Activated T-cell treated with anti-CD3 and anti-CD28 coated beads, Interleukin-2, amount 50 U/mL, for 72 hours (primary cell): ENCODE results near the gene DPP3. TPM values are rescaled to one million over a fixed set of nuclear protein-coding genes. Genes with fewer than 3 reads are reported as not detected.

ENCODE experiments used
- ATAC-seq, 2 donors: fragments of 150-1000 bp; cut with Tn5 transposase; replicated peaks in 1 of 2; 2 replicates each; pipeline ENCODE4 v1.10.0; 2021; ENCODE audit warnings: moderate library complexity in 2 of 2, mild to moderate bottlenecking in 1 of 2
- DNase-seq, 2 donors: peaks; one replicate each; pipeline ENCODE4 v3.0.0; 2021 to 2022; ENCODE audit warnings: mixed read lengths in 1 of 2
- H3K27ac Mint-ChIP-seq: one replicate; pipeline ENCODE4 v1.8.0; 2022; ENCODE audit warnings: mild to moderate bottlenecking, moderate library complexity, mixed read lengths
- H3K27me3 Mint-ChIP-seq: one replicate; pipeline ENCODE4 v1.8.0; 2022; ENCODE audit warnings: low read depth, mixed read lengths
- H3K36me3 Mint-ChIP-seq, 2 donors: one replicate each; pipeline ENCODE4 v1.8.0; 2022; ENCODE audit warnings: mixed read lengths in 2 of 2, mild to moderate bottlenecking in 1 of 2; ENCODE audit not compliant: insufficient read depth in 2 of 2
- H3K4me1 Mint-ChIP-seq: one replicate; pipeline ENCODE4 v1.8.0; 2022; ENCODE audit warnings: low read depth, mixed read lengths
- H3K4me3 Mint-ChIP-seq, 2 donors: one replicate each; pipeline ENCODE4 v1.8.0; 2022; ENCODE audit warnings: mild to moderate bottlenecking in 2 of 2, mixed read lengths in 2 of 2, moderate library complexity in 2 of 2
- H3K9me3 Mint-ChIP-seq, 2 donors: one replicate each; pipeline ENCODE4 v1.8.0; 2022; ENCODE audit warnings: mixed read lengths in 2 of 2
- total RNA-seq, 2 donors: library from RNA; stranded (reverse); gene quantifications; one replicate each; pipeline ENCODE4 v1.2.3, GENCODE V29; 2022

Gene DPP3
- total RNA-seq, 2 donors from 2014 or later = 48.3 to 56.9 TPM

DNA sequence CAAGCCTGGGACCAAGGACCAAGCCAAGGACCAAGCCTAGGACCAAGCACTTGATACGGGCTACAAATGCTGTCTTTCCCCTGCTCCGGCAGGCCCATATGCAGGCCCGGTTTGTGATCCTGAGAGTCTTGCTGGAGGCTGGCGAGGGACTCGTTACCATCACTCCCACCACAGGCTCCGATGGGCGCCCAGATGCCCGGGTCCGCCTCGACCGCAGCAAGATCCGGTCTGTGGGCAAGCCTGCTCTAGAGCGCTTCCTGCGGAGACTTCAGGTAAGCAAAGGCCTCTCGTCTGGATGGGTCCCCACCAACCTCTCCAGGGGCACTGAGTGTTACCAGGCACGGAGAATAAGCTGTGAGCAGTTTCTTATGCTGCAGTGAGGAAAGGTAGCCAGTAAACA lies 17.0 kb downstream of the DPP3 start:
- Mint-ChIP-seq H3K27ac (no peak overlapping the region), H3K27me3 (no peaks in the 10 kb centered on the region), H3K4me3 (no peak overlapping the region), H3K9me3 (no peaks in the 10 kb centered on the region), H3K36me3 (peaks cover 0 to 13% of the 10 kb centered on the region in 2 donors), H3K4me1 (no peaks in the 10 kb centered on the region)
- no peak for DNase-seq
- ATAC-seq = no peak

DNA sequence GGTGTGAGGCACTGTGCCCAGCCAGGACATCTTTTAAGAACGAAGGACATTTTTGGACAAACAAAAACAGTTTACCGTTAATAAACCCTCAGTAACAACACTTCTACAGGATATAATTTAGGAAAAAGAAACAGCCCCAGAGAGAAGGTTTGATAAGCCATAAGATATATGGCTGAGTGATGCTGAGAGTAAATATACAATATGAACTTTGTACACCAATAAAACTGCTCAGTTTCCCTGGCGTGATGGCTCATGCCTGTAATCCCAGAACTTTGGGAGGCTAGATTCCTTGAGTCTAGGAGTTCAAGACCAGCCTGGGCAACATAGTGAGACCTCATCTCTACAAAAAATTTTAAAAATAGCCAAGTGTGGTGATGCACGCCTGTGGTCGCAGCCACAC lies 18.3 kb downstream of the DPP3 start:
- DNase-seq (no peak), ATAC-seq (no peak)
- Mint-ChIP-seq H3K4me1 (no peaks in the 10 kb centered on the region), H3K4me3 (no peak overlapping the region), H3K36me3 (peaks cover 0 to 11% of the 10 kb centered on the region in 2 donors), H3K27ac (no peak overlapping the region), H3K9me3 (no peaks in the 10 kb centered on the region), H3K27me3 (no peaks in the 10 kb centered on the region)

DNA sequence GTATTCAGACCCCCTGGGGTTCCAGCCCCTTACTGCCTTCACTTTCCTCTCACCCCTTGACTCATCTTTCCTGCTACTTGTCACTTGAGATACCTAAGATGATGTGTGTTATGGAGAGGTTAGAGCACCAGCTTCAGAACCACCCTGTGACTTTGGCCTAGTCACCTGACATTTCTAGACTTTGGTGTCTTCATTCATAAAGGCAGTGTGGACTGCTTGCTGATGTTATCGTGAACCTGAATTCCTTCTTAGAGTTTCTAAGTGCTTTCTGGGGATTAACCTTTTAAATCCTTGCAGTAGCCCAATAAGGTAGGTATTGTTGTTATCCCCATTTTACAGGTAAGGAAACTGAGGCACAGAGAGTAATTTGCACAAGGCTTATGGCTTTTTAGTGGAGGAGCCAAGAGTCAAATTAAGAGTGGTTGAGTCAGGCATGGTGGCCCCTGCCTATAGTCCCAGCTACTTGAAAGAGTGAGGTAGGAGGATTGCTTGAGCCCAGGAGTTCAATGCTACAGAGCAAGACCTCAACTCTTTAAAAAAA lies 25.1 kb downstream of the DPP3 start:
- no peaks in the 10 kb centered on the region for H3K4me1 Mint-ChIP-seq
- no peak overlapping the region for H3K27ac Mint-ChIP-seq
- ATAC-seq (no peak), DNase-seq (no peak)
- no peaks in the 10 kb centered on the region for H3K9me3 Mint-ChIP-seq
- H3K27me3 Mint-ChIP-seq = no peaks in the 10 kb centered on the region
- H3K4me3 Mint-ChIP-seq = no peak overlapping the region
- peaks cover 2 to 4% of the 10 kb centered on the region in 2 donors for H3K36me3 Mint-ChIP-seq

DNA sequence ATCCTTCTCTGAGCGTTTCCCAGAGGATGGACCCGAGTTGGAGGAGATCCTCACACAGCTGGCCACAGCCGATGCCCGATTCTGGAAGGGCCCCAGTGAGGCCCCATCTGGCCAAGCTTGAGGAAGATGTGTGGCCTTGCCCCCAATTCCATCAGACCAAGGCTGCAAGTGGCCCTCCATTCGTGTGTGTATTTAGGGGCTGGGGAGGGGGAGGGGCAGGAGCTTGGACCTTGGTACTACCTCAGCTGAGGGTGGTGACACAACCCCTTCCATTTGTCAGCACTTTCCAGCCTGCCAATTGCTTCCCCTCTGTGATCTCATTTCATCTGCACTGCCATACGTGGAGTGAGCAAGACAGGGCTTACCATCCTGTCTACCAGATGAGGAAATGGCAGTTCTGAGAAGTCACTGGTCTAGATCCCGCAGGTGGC lies 28.9 kb downstream of the DPP3 start:
- Mint-ChIP-seq H3K4me1 (peaks cover 10% of the 10 kb centered on the region), H3K36me3 (peaks cover 2% of the 10 kb centered on the region in 2 donors), H3K4me3 (no peak overlapping the region), H3K27ac (no peak overlapping the region), H3K9me3 (no peaks in the 10 kb centered on the region), H3K27me3 (no peaks in the 10 kb centered on the region)
- no peak for DNase-seq
- no peak for ATAC-seq

DNA sequence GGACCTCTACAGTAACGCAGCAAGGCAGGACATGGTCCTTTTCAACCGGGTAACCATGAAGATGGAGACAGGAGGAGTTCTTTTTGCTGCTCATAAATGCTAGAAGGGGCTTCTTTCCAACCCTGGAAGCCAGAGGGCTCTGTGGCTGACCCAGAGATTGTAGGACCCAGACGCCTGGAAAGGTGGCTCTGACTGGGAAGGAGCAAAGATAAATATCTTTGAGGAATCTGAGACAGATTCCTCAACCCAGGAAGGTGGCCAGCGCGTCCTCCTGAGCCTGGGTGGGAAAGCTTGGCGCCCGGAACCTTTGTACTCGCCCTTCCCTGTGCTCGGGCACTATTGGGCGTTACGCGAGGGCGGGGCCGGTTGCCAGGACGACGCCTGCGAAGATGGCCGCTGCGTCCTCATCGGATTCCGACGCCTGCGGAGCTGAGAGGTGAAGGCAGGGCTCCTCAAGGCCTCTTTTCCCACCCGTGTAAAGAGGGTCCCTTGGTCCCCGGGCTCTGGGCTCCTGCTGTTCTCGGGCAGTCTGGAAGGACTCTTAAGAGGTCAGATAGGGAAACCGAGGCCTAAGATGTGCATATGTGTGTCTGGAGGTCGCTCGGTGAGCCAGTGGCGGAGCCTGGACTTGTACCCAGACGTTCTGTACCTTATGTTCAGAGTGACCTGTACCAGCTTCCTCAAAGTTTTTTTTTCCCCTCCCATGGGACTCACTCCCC lies 30.2 kb downstream of the DPP3 start, which contains the start of gene BBS1:
TSS of gene BBS1 (plus strand) at position 365 of the 719 bp plus-strand sequence. CDS start at position 390, 25 bp downstream.
- H3K27ac Mint-ChIP-seq = peak within 1 kb of the TSS; percentile 10
- ATAC-seq = peak; percentile 99
- H3K36me3 Mint-ChIP-seq = peaks cover 0 to 2% of the 10 kb centered on the region in 2 donors
- no peaks in the 10 kb centered on the region for H3K9me3 Mint-ChIP-seq
- H3K4me3 Mint-ChIP-seq = peak within 1 kb of the TSS; percentile 93
- peak; percentile 89 for DNase-seq
- no peaks in the 10 kb centered on the region for H3K27me3 Mint-ChIP-seq
- H3K4me1 Mint-ChIP-seq = peaks cover 10% of the 10 kb centered on the region

DNA sequence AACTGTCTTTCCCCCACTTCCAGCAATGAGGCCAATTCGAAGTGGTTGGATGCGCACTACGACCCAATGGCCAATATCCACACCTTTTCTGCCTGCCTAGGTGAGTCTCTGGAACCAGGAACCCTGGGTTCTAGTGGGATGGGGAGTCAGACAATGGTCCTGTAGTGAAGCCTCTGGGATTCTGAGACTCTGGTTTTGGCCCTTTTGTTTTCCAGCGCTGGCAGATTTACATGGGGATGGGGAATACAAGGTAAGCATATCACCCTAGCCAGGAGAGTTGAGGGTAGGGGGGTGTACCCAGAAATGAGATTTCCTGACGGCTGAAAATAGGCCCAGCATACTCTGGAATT lies 30.7 kb downstream of the DPP3 start:
- Mint-ChIP-seq H3K27ac (peak overlapping the region; percentile 10), H3K9me3 (no peaks in the 10 kb centered on the region), H3K36me3 (peaks cover 0 to 2% of the 10 kb centered on the region in 2 donors), H3K4me3 (peak overlapping the region; percentile 93), H3K4me1 (peaks cover 10% of the 10 kb centered on the region), H3K27me3 (no peaks in the 10 kb centered on the region)
- ATAC-seq (no peak), DNase-seq (no peak)

DNA sequence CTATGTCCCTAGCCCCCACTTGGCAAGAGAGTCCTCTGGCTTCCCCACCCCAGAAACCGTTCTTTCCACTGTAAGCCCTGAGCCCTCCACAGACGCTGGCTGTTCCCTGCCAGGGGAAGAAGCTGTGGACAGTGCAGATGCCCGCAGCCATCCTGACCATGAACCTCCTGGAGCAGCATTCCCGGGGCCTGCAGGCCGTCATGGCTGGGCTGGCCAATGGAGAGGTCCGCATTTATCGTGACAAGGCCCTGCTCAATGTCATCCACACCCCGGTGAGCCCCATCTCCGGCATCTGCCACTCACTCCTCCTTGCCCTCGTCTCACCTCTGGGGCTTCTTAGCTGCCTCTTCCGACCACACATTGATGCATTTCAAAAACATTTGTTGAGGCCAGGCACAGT lies 43.4 kb downstream of the DPP3 start:
- H3K4me1 Mint-ChIP-seq = no peaks in the 10 kb centered on the region
- peaks cover 2 to 8% of the 10 kb centered on the region in 2 donors for H3K36me3 Mint-ChIP-seq
- H3K4me3 Mint-ChIP-seq = no peak overlapping the region
- H3K9me3 Mint-ChIP-seq = no peaks in the 10 kb centered on the region
- H3K27ac Mint-ChIP-seq = no peak overlapping the region
- no peaks in the 10 kb centered on the region for H3K27me3 Mint-ChIP-seq
- no peak for DNase-seq
- no peak for ATAC-seq

DNA sequence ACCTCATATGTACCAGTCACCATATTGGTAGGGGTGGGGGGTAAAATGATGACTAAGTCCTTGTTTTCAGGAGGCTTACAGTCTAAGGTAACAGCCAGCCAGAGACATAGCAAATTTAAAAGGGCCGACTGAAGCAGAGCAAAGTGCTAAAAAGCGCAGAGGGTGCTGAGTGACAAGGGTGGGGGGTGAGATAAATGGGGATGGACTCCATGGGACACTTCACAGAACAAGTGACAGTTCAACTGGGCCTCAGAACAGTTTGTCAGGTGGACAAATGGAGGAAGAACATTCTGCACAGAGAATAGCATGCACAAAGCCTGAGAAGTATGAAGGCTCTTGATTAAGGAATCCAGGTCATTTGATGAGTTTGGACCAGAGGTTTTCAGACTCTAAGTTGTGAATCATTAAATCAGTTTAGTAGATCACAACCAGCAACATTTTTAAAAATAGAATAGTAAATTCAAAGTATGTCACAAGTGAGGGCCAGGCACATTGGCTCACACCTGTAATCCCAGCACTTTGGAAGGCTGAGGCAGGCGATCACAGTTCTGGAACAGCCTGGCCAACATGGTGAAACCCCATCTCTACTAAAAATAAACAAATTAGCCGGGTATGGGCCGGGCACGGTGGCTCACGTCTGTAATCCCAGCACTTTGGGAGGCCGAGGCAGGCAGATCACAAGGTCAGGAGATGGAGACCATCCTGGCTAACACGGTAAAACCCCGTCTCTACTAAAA lies 44.2 kb downstream of the DPP3 start:
- DNase-seq = no peak
- no peaks in the 10 kb centered on the region for H3K27me3 Mint-ChIP-seq
- no peak for ATAC-seq
- H3K36me3 Mint-ChIP-seq = peaks cover 2 to 8% of the 10 kb centered on the region in 2 donors
- no peak overlapping the region for H3K27ac Mint-ChIP-seq
- no peaks in the 10 kb centered on the region for H3K4me1 Mint-ChIP-seq
- no peak overlapping the region for H3K4me3 Mint-ChIP-seq
- no peaks in the 10 kb centered on the region for H3K9me3 Mint-ChIP-seq

DNA sequence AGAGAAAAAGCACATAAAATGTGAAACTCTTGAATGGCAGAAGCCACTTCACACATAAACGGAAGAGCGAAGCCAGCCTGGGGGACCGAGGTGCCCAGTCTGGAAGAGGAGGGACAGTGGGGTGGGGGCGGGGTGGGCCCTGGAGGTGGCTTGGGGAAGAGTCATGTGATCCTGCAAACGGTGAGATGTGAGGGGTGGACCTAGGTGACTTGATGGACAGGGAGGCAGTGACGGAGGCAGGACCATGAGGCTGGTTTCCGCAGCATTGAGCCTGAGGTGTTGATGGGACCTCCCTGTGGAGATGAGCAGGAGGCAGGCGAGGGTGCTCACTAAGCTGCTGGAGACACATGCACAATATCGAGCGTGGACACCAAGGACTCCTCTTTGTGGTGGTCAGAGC lies 48.8 kb downstream of the DPP3 start:
- H3K27me3 Mint-ChIP-seq = no peaks in the 10 kb centered on the region
- H3K9me3 Mint-ChIP-seq = no peaks in the 10 kb centered on the region
- peaks cover 6% of the 10 kb centered on the region for H3K4me1 Mint-ChIP-seq
- DNase-seq (no peak), ATAC-seq (no peak)
- no peak overlapping the region for H3K4me3 Mint-ChIP-seq
- no peak overlapping the region for H3K27ac Mint-ChIP-seq
- peaks cover 0 to 3% of the 10 kb centered on the region in 2 donors for H3K36me3 Mint-ChIP-seq

DNA sequence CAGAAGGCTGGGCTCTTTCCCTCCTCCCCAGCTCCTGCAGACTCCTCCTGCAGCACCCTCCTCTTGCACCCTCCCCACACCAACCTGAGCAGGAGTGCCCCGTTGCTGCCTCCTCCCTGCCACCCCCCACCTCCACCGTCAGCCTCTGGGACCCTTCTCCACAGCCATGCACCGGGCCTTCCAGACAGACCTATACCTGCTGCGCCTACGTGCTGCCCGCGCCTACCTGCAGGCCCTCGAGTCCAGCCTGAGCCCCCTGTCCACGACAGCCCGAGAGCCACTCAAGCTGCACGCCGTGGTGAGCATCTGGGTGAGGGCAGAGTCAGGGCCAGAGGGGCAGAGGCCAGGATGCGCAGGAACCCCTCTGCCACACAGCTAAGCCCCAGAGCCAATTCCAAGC lies 49.4 kb downstream of the DPP3 start:
- ATAC-seq (no peak), DNase-seq (no peak)
- no peak overlapping the region for H3K4me3 Mint-ChIP-seq
- H3K36me3 Mint-ChIP-seq = peaks cover 0 to 3% of the 10 kb centered on the region in 2 donors
- no peaks in the 10 kb centered on the region for H3K9me3 Mint-ChIP-seq
- H3K4me1 Mint-ChIP-seq = peaks cover 6% of the 10 kb centered on the region
- no peak overlapping the region for H3K27ac Mint-ChIP-seq
- H3K27me3 Mint-ChIP-seq = no peaks in the 10 kb centered on the region

DNA sequence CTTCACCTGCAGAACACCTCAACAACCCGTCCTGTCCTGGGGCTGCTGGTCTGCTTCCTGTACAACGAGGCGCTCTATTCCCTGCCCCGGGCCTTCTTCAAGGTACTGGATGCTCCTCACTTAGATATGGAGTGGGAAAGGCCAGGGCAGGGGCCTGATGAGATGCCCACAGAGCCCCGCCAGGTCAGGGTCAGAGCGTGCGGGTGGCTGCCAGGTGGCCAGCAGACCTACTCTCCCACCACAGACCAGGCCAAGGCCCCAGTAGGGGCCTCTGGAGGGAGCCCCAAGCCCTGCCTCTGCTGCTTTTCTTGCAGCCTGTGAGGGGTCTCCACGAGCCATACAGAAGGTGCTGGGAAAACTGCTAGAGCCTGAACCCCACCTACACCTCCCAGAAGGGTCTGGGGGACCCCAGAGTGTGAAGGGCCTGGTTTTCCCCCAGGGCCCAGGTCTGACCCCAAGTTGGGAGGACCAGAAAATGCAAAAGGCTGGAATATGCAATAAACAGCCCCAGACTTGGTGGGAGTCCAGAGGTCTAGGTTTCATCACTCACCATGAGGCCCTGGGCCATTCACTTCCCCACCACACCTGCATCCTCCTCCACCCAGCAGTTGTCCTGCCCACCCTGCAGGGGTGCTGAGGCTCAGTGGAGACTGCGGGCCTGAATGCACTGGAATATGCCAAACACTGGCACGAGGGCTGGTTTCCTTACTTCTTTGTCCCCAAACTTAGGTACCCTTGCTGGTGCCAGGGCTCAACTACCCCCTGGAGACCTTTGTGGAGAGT lies 50.9 kb downstream of the DPP3 start:
- no peak overlapping the region for H3K4me3 Mint-ChIP-seq
- no peaks in the 10 kb centered on the region for H3K27me3 Mint-ChIP-seq
- H3K27ac Mint-ChIP-seq = no peak overlapping the region
- H3K9me3 Mint-ChIP-seq = no peaks in the 10 kb centered on the region
- peaks cover 3 to 7% of the 10 kb centered on the region in 2 donors for H3K36me3 Mint-ChIP-seq
- ATAC-seq (no peak), DNase-seq (no peak)
- peaks cover 6% of the 10 kb centered on the region for H3K4me1 Mint-ChIP-seq

DNA sequence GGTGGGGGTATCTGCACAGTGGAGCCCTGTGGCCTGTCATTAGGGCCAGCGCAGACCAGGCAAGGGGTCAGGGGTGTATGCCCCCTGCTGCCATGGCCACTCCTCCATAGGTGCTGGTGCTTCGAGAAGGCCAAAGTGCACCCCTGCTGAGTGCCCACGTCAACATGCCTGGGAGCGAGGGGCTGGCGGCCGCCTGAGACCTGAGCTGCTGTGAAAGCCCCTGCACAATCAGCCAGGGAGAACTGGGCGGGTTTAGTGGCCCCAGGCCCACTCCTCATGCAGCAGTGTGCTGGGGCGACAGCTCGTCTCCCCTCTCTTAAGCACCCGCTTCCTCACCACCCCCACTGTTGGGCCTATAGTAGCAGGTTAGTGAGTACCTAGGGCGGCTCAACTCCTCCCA lies 51.6 kb downstream of the DPP3 start:
- H3K4me3 Mint-ChIP-seq = no peak overlapping the region
- H3K4me1 Mint-ChIP-seq = peaks cover 6% of the 10 kb centered on the region
- H3K9me3 Mint-ChIP-seq = no peaks in the 10 kb centered on the region
- peaks cover 0 to 7% of the 10 kb centered on the region in 2 donors for H3K36me3 Mint-ChIP-seq
- DNase-seq (no peak), ATAC-seq (no peak)
- no peaks in the 10 kb centered on the region for H3K27me3 Mint-ChIP-seq
- H3K27ac Mint-ChIP-seq = no peak overlapping the region

DNA sequence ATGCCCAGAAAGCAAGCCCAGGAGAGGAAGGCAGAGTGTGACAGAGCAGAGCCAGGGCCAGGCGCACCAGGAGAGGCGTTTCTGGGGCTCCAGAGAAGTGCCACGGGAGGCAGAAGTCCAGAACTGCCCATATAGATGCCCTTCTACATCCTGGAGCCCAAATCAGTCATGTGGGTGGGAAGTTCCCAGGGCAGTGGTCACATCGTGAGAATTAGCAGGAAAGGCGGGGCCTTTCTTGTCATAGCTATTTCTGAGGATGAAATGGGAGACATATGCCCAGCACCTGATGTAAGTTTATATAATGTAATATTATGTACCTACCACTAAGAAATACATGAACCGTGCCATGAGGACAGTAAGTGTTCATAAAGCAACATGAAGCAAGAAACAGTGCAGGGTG lies 52.5 kb downstream of the DPP3 start:
- Mint-ChIP-seq H3K36me3 (peaks cover 0 to 9% of the 10 kb centered on the region in 2 donors), H3K4me1 (peaks cover 6% of the 10 kb centered on the region), H3K4me3 (no peak overlapping the region), H3K9me3 (no peaks in the 10 kb centered on the region), H3K27ac (peak overlapping the region; percentile 64), H3K27me3 (no peaks in the 10 kb centered on the region)
- no peak for ATAC-seq
- no peak for DNase-seq
